Measurements from ENCODE around the gene RAP2C. TPM values are rescaled to one million over a fixed set of nuclear protein-coding genes. Genes with fewer than 3 reads are reported as not detected.

The RAP2C gene
- total RNA-seq, 1 experiment from 2014 or later = 52.7 TPM

GRCh38 chrX:132180929-132181328, 38.3 kb downstream of the RAP2C start:
- WGBS (ENCODE audit: extremely low coverage, insufficient read length, low lambda C conversion rate) = no CpG with 5 or more reads among the region's 3 CpGs
- Histone ChIP-seq H3K27ac (ENCODE audit: insufficient read length, low read depth, low read length) (no peak overlapping the region), H4K5ac (ENCODE audit: insufficient read length, low read depth, low read length) (no peak overlapping the region), H3K23ac (ENCODE audit: insufficient read length, low read depth, low read length) (no peak overlapping the region), H2BK5ac (ENCODE audit: insufficient read length, low read length) (no peak overlapping the region), H2AFZ (ENCODE audit: low read length) (no peak overlapping the region), H2BK12ac (ENCODE audit: insufficient read length, low read depth, low read length) (no peak overlapping the region), H2BK15ac (ENCODE audit: low read depth, low read length) (no peak overlapping the region), H4K91ac (ENCODE audit: insufficient read length, low read depth, low read length) (no peak overlapping the region), H3T11ph (ENCODE audit: low read length) (no peak overlapping the region), H3K14ac (ENCODE audit: insufficient read depth, low read length) (no peak overlapping the region), H3K27me3 (ENCODE audit: insufficient read depth, low read length) (no peaks in the 10 kb centered on the region), H4K8ac (replicated peaks; ENCODE audit: insufficient read length, low read depth, low read length) (no peak overlapping the region), H3K79me2 (ENCODE audit: insufficient read depth, low read length) (no peaks in the 10 kb centered on the region), H2BK120ac (ENCODE audit: low read depth, low read length, poor library complexity, severe bottlenecking) (no peak overlapping the region), H3K9me3 (ENCODE audit: control insufficient read depth, low read depth, low read length) (no peaks in the 10 kb centered on the region), H3K18ac (ENCODE audit: insufficient read length, low read depth, low read length) (no peak overlapping the region), H3K23me2 (ENCODE audit: insufficient read length, low read depth, low read length, poor library complexity, severe bottlenecking) (no peaks in the 10 kb centered on the region), H3K4me2 (ENCODE audit: insufficient read depth, insufficient read length, low read length) (no peak overlapping the region), H2BK20ac (ENCODE audit: low read depth, low read length, poor library complexity, severe bottlenecking) (no peak overlapping the region), H4K20me1 (ENCODE audit: control insufficient read depth, insufficient read depth, insufficient read length) (no peaks in the 10 kb centered on the region), H3K4ac (ENCODE audit: low read depth, low read length) (no peak overlapping the region), H3K9ac (ENCODE audit: extremely low read depth, insufficient read length, low read length) (no peak overlapping the region), H2AK5ac (ENCODE audit: insufficient read length, low read length) (no peak overlapping the region), H3K56ac (ENCODE audit: insufficient read length, low read depth, low read length) (no peak overlapping the region), H3K79me1 (ENCODE audit: insufficient read depth, low read depth, low read length, poor library complexity, severe bottlenecking) (no peaks in the 10 kb centered on the region), H3K4me1 (ENCODE audit: insufficient read depth, low read length) (no peaks in the 10 kb centered on the region)
- H3K36me3 Mint-ChIP-seq (ENCODE audit: insufficient read depth in 1 of 3, low read depth in 3 of 3) = no peaks in the 10 kb centered on the region
- no peak overlapping the region for H3K4me3 Mint-ChIP-seq
- TF ChIP-seq CTCF (conservative IDR thresholded peaks at IDR 0.05) = no peak
- DNase-seq = no peak
- H3K4me1 Mint-ChIP-seq = peaks cover 8 to 15% of the 10 kb centered on the region in 2 experiments
- H3K27me3 Mint-ChIP-seq (ENCODE audit: low read depth) = no peaks in the 10 kb centered on the region
- H3K9me3 Mint-ChIP-seq = no peaks in the 10 kb centered on the region; a peak in 1 of 5 replicates
- no peak overlapping the region for H3K27ac Mint-ChIP-seq
